Left renal cortex interstitium (tissue), 4 donors: ENCODE measurements around the gene PTPRG. TPM values are rescaled to one million over a fixed set of nuclear protein-coding genes. Genes with fewer than 3 reads are reported as not detected.
"Not testable (repeated sequence)": the region's sequence is repeated elsewhere in the genome, so short reads cannot be mapped to it uniquely, and the experiment has no call there.

Experiments used
- DNase-seq, 4 donors: peaks; one replicate each; pipeline ENCODE4 v3.0.0-alpha.2; 2013; ENCODE audit warnings: low read depth in 4 of 4, low spot score in 2 of 4, missing footprints in 1 of 4
- polyA plus RNA-seq, 4 donors: library from polyadenylated mRNA; unstranded; fragments of 120-200 nt; gene quantifications; one replicate each; pipeline ENCODE4 v1.2.1, GENCODE V29; 2013; ENCODE audit not compliant: insufficient read length in 4 of 4

Gene PTPRG
- polyA plus RNA-seq, 4 donors = 75.4 to 87.4 (median 78.9) TPM

- no peak for DNase-seq
Measured at GRCh38 chr3:61743067-61743466, 181.7 kb downstream of the PTPRG start.

- DNase-seq = no peak
Measured at GRCh38 chr3:61743686-61744242, 182.4 kb downstream of the PTPRG start.

GRCh38 chr3:61748288-61748687, 186.9 kb downstream of the PTPRG start:
- DNase-seq = no peak

- DNase-seq = no peak
Measured at GRCh38 chr3:61750766-61751165, 189.4 kb downstream of the PTPRG start.

- DNase-seq = no peak
Measured at GRCh38 chr3:61758839-61759238, 197.5 kb downstream of the PTPRG start.

GRCh38 chr3:61760783-61761182, 199.4 kb downstream of the PTPRG start:
- DNase-seq = not testable (repeated sequence)

- no peak for DNase-seq
Measured at GRCh38 chr3:61761694-61762430, 200.5 kb downstream of the PTPRG start.

GRCh38 chr3:61765157-61765876, 203.9 kb downstream of the PTPRG start:
- DNase-seq = no peak

- no peak for DNase-seq
Measured at GRCh38 chr3:61768284-61769037, 207.1 kb downstream of the PTPRG start.

GRCh38 chr3:61769266-61769990, 208.1 kb downstream of the PTPRG start:
- no peak for DNase-seq

GRCh38 chr3:61771976-61772375, 210.6 kb downstream of the PTPRG start:
- DNase-seq = no peak

- no peak for DNase-seq
Measured at GRCh38 chr3:61772456-61772855, 211.1 kb downstream of the PTPRG start.

- no peak for DNase-seq
Measured at GRCh38 chr3:61774279-61774890, 213.0 kb downstream of the PTPRG start.

- DNase-seq = no peak
Measured at GRCh38 chr3:61776390-61776789, 215.0 kb downstream of the PTPRG start.

- no peak for DNase-seq
Measured at GRCh38 chr3:61777483-61777882, 216.1 kb downstream of the PTPRG start.

- no peak for DNase-seq
Measured at GRCh38 chr3:61778095-61778494, 216.7 kb downstream of the PTPRG start.

GRCh38 chr3:61780016-61780415, 218.6 kb downstream of the PTPRG start:
- no peak for DNase-seq

- no peak for DNase-seq
Measured at GRCh38 chr3:61780455-61781228, 219.3 kb downstream of the PTPRG start.

- no peak for DNase-seq
Measured at GRCh38 chr3:61783993-61784718, 222.8 kb downstream of the PTPRG start.
